Measurements from ENCODE around the gene MARK1. TPM values are rescaled to one million over a fixed set of nuclear protein-coding genes. Genes with fewer than 3 reads are reported as not detected.

MARK1 gene
- total and polyA plus RNA-seq, 2 donors (not counting 1 experiment from before 2014, with no cell fraction given): 0.52 to 3.8 TPM

GRCh38 chr1:220616836-220617235, 88.9 kb downstream of the MARK1 start:
- Mint-ChIP-seq H3K4me1 (no peaks in the 10 kb centered on the region), H3K27me3 (peaks cover 7% of the 10 kb centered on the region), H3K27ac (no peak overlapping the region), H3K9me3 (ENCODE audit: insufficient read depth) (no peaks in the 10 kb centered on the region), H3K4me3 (no peak overlapping the region)
- ChIA-PET POLR2A (no interaction called here), CTCF (no interaction called here)
- Histone ChIP-seq H3K9ac (ENCODE audit: low read length) (no peak overlapping the region), H3K36me3 (replicated peaks in 1 of 2; ENCODE audit: control extremely low read depth in 1 of 2, control insufficient read depth in 1 of 2, extremely low read depth in 1 of 2, insufficient read depth in 2 of 2, low read length in 1 of 2) (no peaks in the 10 kb centered on the region), H3K4me3 (ENCODE audit: control extremely low read depth in 1 of 5, extremely low read depth in 1 of 5, insufficient read depth in 1 of 5, low read depth in 2 of 5, low read length in 4 of 5) (no peak overlapping the region), H2AFZ (ENCODE audit: insufficient read depth, low read depth, low read length, poor library complexity, severe bottlenecking) (no peak overlapping the region), H3K27me3 (replicated peaks in 1 of 4; ENCODE audit: control extremely low read depth in 1 of 4, control insufficient read depth in 3 of 4, insufficient read depth in 4 of 4, low read length in 3 of 4) (no peaks in the 10 kb centered on the region), H3K4me2 (replicated peaks; ENCODE audit: low read depth, low read length, poor library complexity, severe bottlenecking) (no peak overlapping the region), H3K27ac (ENCODE audit: low read length in 2 of 2) (no peak overlapping the region), H4K20me1 (ENCODE audit: control insufficient read depth, insufficient read depth, low read length, poor library complexity, severe bottlenecking) (no peaks in the 10 kb centered on the region), H3K9me3 (ENCODE audit: control extremely low read depth in 1 of 3, control insufficient read depth in 2 of 3, insufficient read depth in 1 of 3, low read length in 2 of 3) (no peaks in the 10 kb centered on the region), H3K79me2 (ENCODE audit: control insufficient read depth, insufficient read depth, low read length) (no peaks in the 10 kb centered on the region), H3K4me1 (ENCODE audit: control insufficient read depth in 2 of 2, insufficient read depth in 2 of 2, low read length in 2 of 2) (no peaks in the 10 kb centered on the region)
- DNase-seq (no peak), ATAC-seq (ENCODE audit: low read depth) (no peak)
- TF ChIP-seq CTCF (IDR thresholded peaks at IDR 0.05) (no peak), EZH2 (IDR thresholded peaks at IDR 0.05; ENCODE audit: borderline replicate concordance, insufficient read depth, low read depth, low read length, poor library complexity, severe bottlenecking) (no peak)
- intact Hi-C loops (cut with micrococcal nuclease): no loop called here

GRCh38 chr1:220628431-220628830, 100.5 kb downstream of the MARK1 start:
- TF ChIP-seq EZH2 (IDR thresholded peaks at IDR 0.05; ENCODE audit: borderline replicate concordance, insufficient read depth, low read depth, low read length, poor library complexity, severe bottlenecking) (no peak), CTCF (IDR thresholded peaks at IDR 0.05) (no peak)
- Histone ChIP-seq H3K9ac (ENCODE audit: low read length) (no peak overlapping the region), H3K27ac (ENCODE audit: low read length in 2 of 2) (no peak overlapping the region), H3K9me3 (ENCODE audit: control extremely low read depth in 1 of 3, control insufficient read depth in 2 of 3, insufficient read depth in 1 of 3, low read length in 2 of 3) (no peaks in the 10 kb centered on the region), H3K4me3 (ENCODE audit: control extremely low read depth in 1 of 5, extremely low read depth in 1 of 5, insufficient read depth in 1 of 5, low read depth in 2 of 5, low read length in 4 of 5) (no peak overlapping the region), H3K27me3 (replicated peaks in 1 of 4; ENCODE audit: control extremely low read depth in 1 of 4, control insufficient read depth in 3 of 4, insufficient read depth in 4 of 4, low read length in 3 of 4) (no peaks in the 10 kb centered on the region), H3K4me1 (ENCODE audit: control insufficient read depth in 2 of 2, insufficient read depth in 2 of 2, low read length in 2 of 2) (no peaks in the 10 kb centered on the region), H3K4me2 (replicated peaks; ENCODE audit: low read depth, low read length, poor library complexity, severe bottlenecking) (no peak overlapping the region), H3K36me3 (replicated peaks in 1 of 2; ENCODE audit: control extremely low read depth in 1 of 2, control insufficient read depth in 1 of 2, extremely low read depth in 1 of 2, insufficient read depth in 2 of 2, low read length in 1 of 2) (no peaks in the 10 kb centered on the region), H3K79me2 (ENCODE audit: control insufficient read depth, insufficient read depth, low read length) (no peaks in the 10 kb centered on the region), H4K20me1 (ENCODE audit: control insufficient read depth, insufficient read depth, low read length, poor library complexity, severe bottlenecking) (no peaks in the 10 kb centered on the region), H2AFZ (ENCODE audit: insufficient read depth, low read depth, low read length, poor library complexity, severe bottlenecking) (no peak overlapping the region)
- Mint-ChIP-seq H3K4me1 (no peaks in the 10 kb centered on the region), H3K27ac (no peak overlapping the region), H3K4me3 (no peak overlapping the region), H3K9me3 (ENCODE audit: insufficient read depth) (no peaks in the 10 kb centered on the region), H3K27me3 (peaks cover 7% of the 10 kb centered on the region)
- 98% methylated on average over 4 of the region's 5 CpGs for WGBS (ENCODE audit: insufficient coverage)
- CTCF ChIA-PET: no interaction called here
- ATAC-seq (ENCODE audit: low read depth): no peak
- no peak for DNase-seq
- intact Hi-C loops (cut with micrococcal nuclease): no loop called here
- POLR2A ChIA-PET: no interaction called here

Data from B cell (primary cell).